Stimulated activated CD4-positive, alpha-beta T cell treated with anti-CD3 and anti-CD28 coated beads, TNF-alpha, amount 100 ng/mL, for 4 hours (primary cell): Measurements from ENCODE around the gene ITPR3.
"Not testable (repeated sequence)": the region's sequence is repeated elsewhere in the genome, so short reads cannot be mapped to it uniquely, and the experiment has no call there.

Experiments
- DNase-seq, 3 experiments: peaks; one replicate each; pipeline ENCODE4 v3.0.0-alpha.2; 2020; ENCODE audit warnings: low read depth in 3 of 3

Gene ITPR3

GRCh38 chr6:33613795-33614168 lies 7.3 kb upstream of the ITPR3 start:
- no peak for DNase-seq

- no peak for DNase-seq
These were observed 5.0 kb upstream of the ITPR3 start for GRCh38 chr6:33616113-33616512.

GRCh38 chr6:33616913-33617312 lies 4.2 kb upstream of the ITPR3 start:
- no peak for DNase-seq

GRCh38 chr6:33619166-33619840 lies 1.8 kb upstream of the ITPR3 start:
- DNase-seq: no peak

GRCh38 chr6:33620158-33620855 lies 815 bp upstream of the ITPR3 start:
- DNase-seq: no peak

GRCh38 chr6:33621711-33622388 lies 728 bp downstream of the ITPR3 start:
- peak; percentile 29 to 63 (median 38) for DNase-seq

GRCh38 chr6:33622456-33623431 lies 1.6 kb downstream of the ITPR3 start:
- no peak for DNase-seq

GRCh38 chr6:33623895-33624381 lies 2.8 kb downstream of the ITPR3 start:
- DNase-seq: no peak

GRCh38 chr6:33624856-33625255 lies 3.7 kb downstream of the ITPR3 start:
- DNase-seq: no peak

GRCh38 chr6:33627876-33628275 lies 6.8 kb downstream of the ITPR3 start:
- DNase-seq: no peak

- no peak for DNase-seq
These were observed 7.4 kb downstream of the ITPR3 start for GRCh38 chr6:33628401-33628964.

GRCh38 chr6:33630014-33630413 lies 8.9 kb downstream of the ITPR3 start:
- no peak for DNase-seq

- not testable (repeated sequence) for DNase-seq
These were observed 10.4 kb downstream of the ITPR3 start for GRCh38 chr6:33631521-33631920.

- no peak for DNase-seq
These were observed 10.9 kb downstream of the ITPR3 start for GRCh38 chr6:33631971-33632557.

GRCh38 chr6:33632558-33633039 lies 11.5 kb downstream of the ITPR3 start:
- peak in 2 of 3 experiments; percentile 23 to 38 for DNase-seq

- DNase-seq: no peak
These were observed 12.0 kb downstream of the ITPR3 start for GRCh38 chr6:33633084-33633461.

- DNase-seq: peak; percentile 40 to 49 (median 44)
These were observed 12.5 kb downstream of the ITPR3 start for GRCh38 chr6:33633462-33634158.

- DNase-seq: no peak
These were observed 13.1 kb downstream of the ITPR3 start for GRCh38 chr6:33634161-33634727.

GRCh38 chr6:33634946-33635345 lies 13.8 kb downstream of the ITPR3 start:
- no peak for DNase-seq

GRCh38 chr6:33636655-33637054 lies 15.5 kb downstream of the ITPR3 start:
- no peak for DNase-seq
